HTR-8/SVneo (cell line): ENCODE measurements around the gene SPTLC3.

Experiments used
- DNase-seq: peaks from one replicate; pipeline ENCODE4 v3.0.0; 2011; ENCODE audit warnings: low spot score, mixed read lengths; ENCODE audit not compliant: insufficient read length
- FAIRE-seq: peaks from 2 replicates; lab custom pipeline; 2011; peaks lifted over from hg19 to GRCh38; lab: Jason Lieb, UNC

SPTLC3 gene

DNA sequence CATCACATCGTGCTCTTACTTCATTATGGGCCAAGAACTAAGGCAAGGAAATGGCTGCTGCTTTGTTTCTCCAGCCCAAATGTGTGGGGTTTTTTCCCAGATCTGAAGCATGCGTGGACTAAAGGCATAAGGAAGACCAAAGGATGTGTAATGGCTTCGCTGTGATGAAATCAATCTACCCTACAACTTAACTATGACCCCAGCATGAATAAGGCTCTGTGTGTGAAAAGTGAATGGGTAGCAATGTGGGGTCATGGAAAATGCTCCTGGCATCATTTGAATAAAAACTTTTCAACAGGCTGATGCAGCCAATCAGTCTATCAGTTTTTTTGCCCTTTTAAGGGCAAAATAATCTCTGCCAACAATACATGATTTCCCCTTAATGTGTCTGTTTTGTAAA lies 162.0 kb downstream of the SPTLC3 start:
- DNase-seq (no peak), FAIRE-seq (no peak)

DNA sequence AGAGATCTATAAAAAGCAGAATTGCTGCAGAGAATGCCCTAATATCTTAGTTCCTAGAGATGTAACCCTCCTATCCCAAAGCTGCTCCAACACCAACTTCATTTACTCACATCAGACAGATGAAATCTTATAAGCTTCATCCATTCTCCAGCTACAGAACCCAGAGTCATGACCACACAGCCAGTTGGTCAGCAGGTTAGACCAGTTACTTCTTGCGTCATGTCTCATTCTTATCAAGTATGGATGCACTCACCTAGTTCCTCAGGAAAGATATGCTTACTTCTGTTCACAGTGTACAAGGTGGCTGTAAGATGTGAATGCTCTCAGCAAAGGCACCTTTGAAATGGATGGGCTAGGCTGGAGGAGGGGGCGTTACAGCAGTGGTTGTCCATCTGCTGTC lies 164.4 kb downstream of the SPTLC3 start:
- DNase-seq, result no peak
- no peak for FAIRE-seq

DNA sequence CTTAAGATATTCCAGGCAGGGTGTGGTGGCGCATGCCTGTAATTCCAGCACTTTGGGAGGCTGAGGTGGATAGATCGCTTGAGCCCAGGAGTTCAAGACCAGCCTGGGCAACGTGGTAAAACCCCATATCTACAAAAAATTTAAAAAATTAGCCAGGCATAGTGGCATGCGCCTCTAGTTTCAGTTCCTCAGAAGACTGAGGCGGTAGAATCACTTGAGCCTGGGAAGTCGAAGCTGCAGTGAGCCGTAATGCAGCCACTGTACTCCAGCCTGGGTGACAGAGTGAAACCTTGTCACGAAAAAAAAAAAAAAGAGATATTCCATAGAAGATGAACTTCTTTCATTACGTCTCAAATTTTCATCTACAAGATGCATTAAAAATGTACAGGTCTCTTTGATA lies 165.6 kb downstream of the SPTLC3 start:
- no peak for FAIRE-seq
- no peak for DNase-seq

DNA sequence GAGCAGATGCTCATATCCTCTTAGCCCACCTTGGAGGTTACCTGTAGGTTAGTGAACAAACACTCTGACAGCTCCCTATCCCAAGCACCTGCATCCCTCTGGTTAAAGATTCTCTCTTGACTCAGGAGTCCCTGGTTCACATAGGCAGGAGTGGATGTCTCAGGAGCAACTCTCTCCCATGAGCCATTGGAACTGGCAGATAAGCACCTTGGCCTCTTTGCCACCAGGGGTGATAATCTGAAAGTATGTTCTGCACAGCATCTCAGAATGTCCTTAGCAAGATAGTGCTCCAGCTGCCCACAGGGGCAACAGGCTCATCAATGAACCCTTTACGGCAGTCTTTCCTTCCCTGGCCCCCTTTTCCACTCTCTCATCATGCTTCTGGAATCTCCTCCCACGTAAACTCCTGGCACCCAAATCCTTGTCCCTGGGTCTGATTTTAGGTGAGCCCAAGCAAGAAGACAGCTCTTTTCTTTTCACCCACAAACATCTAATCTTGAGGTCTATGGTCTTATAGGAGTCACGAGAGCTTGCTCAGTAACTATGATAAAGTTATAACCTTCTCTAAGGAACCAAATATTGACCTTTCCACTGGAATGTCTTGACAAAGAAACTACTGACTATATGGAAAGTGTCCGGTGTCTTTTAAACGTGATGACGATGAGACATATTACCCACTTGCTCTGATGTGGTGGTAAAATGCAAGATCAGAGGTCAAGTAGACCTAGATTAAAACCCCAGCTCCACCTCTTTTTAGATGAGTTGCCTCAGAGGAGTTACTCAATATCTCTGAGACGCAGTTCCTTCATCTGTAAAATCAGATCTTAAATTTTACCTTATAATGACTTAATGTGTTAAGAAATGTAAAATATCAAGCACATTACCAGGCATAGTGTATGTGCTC lies 172.5 kb downstream of the SPTLC3 start:
- DNase-seq (no peak), FAIRE-seq (no peak)

DNA sequence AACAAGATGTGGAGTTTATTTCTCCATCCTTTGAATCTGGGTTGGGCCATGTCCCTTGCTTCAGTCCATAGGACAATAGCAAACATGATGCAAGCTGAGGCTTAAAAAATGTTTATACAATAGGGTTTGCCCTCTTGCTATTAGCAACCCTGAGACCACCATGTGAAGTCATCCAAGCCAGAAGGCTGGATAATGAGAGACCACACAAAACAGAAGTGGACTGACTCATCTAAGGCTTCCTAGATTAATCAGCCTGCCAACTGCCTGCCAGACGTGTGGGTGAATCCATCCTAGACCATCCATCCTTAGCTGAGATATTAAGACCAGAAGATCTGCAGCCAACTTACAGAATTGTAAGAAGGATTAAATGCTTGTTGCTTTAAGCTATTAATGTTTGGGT lies 174.2 kb downstream of the SPTLC3 start:
- DNase-seq, result no peak
- no peak for FAIRE-seq

DNA sequence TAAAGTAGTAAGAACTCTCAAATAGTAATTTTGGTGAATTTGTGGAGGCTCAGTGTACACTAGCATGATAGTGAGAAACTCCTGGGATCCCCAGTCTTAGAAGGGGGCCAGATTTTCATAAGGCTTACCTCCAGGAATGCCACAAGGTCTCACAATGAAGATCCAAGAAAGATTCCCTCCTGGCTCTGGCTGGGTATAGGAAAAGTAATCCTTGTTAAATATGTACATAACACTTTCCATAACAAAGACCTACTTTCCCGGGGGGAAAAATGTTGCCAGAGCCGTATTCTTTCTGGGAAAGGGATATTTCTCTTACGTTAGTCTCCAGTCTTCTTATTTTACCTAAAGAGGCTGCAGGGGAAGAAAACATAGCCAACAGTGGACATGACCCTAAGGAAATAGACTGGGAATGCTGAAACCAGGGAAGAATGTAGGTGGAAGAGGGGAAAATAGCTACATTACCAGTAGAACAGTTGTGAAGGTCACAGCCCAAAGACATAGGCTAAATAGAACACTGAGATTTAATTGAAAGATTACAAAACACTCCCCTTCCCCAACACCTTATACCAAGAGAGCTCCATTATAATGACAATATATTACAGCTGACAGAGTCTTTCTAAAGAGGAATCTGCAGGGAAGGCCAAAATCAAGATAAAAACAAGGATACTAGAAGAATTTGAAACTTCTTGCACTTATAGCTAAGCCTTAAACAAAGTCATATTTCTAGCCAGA lies 177.4 kb downstream of the SPTLC3 start:
- DNase-seq (no peak), FAIRE-seq (no peak)

DNA sequence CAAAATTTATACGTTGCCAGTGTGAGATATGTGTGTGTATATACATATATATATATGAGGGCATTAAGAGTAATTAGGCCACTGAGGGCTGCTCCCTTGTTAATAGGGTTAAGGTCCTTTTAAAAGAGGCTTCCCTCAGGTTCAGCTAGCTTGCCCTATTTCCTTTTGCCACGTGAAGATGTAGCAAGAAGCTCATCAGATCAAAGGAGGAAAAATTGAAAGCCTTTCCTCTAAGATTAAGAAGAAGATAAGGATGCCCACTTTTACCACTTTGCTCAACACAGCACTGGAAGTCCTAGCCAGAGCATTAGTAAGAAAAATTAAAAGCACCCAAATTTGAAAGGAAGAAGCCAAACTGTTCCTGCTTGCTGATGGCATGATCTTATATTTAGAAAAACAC lies 179.1 kb downstream of the SPTLC3 start:
- DNase-seq, result no peak
- FAIRE-seq, result no peak

DNA sequence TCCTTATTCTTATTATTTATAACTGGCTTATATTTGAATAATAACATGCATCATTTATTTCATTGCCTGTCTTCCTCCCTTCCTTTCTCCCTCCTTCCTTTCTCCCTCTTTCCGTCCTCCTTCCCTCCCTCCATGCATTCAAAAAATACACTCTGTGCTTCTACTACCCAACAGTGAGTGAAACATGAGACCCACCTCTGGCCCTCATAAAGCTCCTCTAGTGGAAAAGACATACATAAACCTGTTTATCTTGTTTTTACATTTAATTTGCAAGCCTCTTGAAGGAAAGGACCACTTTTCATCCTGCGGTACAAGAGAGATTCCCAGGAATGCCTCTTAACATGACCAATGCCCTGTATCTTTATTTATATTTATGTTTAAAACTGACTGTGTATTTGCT lies 190.5 kb downstream of the SPTLC3 start:
- no peak for DNase-seq
- FAIRE-seq, result no peak

DNA sequence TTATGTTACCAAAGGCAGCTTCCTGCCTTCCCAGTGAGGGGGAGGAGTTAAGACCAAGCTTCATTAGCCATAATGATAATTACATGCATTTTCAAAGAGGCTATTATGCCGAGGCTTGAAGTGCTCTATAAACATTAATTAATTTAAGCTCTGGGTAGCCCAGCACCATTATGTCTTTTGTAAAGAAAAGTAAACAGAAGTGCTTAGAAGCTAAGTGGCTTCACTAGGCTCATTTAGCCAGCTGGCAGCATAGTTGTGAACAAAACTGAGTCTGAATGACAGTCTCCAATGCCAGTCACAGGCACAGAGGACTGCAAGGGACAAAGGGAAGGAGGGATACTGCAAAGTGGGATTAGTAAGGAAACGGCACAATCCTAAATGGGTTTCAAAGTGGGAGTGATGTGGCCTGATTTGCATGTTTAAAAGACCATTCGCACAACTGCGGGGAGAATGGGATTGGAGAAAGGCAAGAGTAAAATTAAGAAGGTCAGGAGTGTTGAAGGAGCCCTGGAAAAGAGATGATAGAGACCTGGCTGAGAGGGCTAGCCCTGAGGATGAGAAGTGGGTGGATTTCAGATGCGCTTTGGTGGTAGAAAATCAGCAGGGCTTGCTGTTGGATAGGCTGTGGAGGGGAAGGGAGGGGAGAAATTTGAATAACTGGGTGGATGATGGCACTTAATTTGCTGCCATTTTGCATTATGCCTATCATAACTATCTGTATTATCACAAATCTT lies 192.2 kb downstream of the SPTLC3 start:
- no peak for FAIRE-seq

DNA sequence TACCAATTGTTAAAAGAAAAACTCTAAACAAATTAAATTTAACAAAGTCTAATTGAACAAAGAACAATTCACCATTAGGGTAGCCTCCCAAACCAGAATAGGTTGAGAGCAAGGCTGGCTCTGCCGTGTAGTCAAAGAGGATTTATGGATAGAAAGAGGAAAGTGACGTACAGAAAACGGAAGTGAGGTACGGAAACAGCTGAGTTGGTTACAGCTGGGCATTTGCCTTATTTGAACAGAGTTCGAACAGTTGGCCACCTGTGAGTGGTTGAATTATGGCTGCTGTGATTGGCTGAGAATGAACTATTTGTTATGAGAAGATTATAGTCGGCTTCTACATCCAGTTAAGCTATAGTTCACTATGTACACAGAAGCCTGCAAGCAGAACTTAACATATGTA lies 193.8 kb downstream of the SPTLC3 start:
- DNase-seq (no peak), FAIRE-seq (no peak)

More for the DNA sequence above, 192.2 kb downstream of the SPTLC3 start:
- DNase-seq, result no peak

DNA sequence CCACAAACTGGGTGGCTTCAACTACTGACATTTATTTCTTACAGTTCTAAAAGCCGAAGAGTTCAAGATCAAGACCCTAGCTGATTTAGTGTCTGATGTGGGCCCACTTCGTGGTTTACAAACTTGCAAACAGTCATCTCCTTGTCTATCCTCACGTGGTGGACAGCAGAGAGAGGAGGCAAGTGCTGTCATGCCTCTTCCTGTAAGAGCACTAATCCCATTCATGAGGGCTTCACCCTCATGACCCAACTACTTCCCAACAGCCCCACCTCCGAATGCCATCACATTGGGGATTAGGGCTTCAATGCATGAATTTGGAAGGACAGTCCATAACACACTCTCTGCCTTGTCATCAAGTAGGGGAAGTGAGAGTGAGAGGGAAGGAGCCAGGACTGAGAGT lies 196.7 kb downstream of the SPTLC3 start:
- no peak for DNase-seq
- FAIRE-seq, result no peak

DNA sequence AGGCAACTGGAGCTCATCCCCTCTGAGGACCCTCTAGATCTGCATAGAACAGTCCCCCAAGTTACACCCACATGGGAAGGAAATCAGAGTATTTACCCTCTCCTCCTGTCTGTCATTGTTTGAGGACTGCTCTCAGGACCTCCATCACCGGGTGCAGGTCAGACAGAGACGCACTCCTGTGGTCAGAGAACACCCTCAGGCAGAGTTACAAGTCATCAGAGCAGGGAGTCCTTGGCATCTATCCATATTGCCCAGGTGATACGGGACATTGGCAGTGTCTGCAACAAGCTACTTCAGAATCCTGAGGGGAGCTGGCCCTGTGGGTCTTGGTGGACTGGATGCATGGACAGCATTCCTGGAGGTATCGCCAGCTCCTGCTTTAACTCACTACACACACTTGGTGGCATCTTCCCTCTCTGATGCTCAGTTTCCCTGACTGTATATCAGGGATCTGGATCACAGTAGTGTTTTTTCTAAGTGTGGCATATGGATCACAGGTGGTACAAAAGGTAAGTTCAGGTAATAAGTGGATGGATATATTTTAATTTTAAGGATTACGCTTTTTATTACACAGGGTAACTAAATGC lies 197.2 kb downstream of the SPTLC3 start:
- DNase-seq (no peak), FAIRE-seq (no peak)

DNA sequence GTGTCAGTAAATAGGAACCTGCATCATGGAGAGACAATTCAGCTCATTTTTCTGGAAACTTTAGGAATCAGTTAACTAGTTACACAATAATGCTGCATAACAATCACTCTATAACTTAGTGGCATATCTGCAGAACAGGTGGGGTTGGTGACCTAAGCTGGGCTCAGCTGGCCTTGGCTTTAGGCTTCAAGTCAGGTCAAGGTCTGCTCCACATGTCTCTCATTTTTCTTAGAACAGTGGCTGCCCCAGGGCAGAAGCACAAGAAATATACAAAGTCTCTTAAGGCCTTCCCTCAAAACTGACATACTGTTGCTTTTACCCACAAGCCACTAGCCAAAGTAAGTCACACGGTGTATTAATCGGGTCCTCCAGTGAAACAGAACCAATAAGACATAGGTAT lies 198.2 kb downstream of the SPTLC3 start:
- FAIRE-seq (no peak), DNase-seq (no peak)

DNA sequence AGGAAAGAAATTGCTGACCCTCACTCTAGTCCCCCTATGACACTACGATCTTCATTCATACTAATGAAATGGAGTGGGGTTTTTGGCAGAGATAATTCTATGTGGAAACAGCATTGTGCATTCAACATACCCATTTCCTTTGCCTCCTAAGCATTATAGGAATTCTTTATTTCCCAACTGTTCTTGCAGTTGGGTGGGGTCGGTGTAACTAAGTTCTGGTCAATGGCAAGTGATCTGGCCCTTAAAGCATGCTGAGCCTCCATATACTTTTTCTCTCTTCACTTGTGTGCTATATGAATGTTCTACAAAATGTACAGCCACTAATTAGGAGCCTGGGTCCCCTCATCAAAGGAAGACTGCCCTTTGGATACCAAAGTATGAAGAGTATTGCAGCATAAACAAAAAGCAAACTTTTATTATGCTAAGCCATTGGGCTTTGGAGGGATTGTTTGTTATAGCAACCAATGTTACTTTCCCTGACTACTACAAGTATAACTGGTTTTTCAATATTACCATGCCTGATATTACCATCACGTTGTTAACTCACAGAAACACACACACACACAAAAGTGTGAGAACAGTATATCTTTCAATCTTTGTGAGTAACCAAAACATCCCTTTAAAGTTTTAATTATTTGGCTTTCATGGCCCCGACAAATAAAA lies 203.3 kb downstream of the SPTLC3 start:
- FAIRE-seq, result no peak

DNA sequence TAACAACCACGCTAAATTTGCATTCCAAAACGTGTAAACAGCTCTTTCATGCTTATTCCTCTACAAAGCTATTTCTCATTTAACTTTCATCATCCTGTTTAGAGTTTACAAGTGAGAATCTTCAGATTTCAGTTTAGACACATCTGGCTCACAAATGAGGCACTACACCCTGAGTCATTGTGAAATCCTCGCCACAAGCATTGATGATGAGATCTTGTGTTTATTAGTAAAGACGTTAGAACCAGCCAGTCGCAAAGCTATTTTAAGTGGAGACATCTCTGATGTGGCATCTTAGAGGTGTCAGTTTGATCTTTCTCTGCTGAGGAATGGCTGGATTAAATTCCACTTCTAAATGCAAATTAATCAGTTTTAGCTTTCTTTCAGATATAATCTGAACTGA lies 204.0 kb downstream of the SPTLC3 start:
- FAIRE-seq (no peak), DNase-seq (no peak)

More for the DNA sequence above, 203.3 kb downstream of the SPTLC3 start:
- no peak for DNase-seq

DNA sequence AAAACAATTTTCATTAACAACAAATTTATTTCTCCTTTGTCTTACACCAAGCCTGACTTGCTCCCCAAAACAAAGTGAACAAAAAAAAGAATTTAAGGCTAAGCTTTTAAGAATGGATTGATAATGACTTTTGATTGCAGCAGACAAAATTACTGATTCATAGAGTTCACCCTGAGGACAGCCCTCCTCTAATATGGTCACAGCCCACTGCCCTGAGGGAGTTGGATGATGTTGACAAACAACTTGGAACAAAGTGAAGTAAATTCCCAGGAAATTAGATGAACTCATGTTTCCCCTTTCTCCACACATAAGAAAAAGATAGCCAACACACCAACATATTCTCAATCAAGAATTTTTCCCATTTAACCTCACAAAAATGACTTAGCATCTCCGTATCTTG lies 204.6 kb downstream of the SPTLC3 start:
- FAIRE-seq (no peak), DNase-seq (no peak)

DNA sequence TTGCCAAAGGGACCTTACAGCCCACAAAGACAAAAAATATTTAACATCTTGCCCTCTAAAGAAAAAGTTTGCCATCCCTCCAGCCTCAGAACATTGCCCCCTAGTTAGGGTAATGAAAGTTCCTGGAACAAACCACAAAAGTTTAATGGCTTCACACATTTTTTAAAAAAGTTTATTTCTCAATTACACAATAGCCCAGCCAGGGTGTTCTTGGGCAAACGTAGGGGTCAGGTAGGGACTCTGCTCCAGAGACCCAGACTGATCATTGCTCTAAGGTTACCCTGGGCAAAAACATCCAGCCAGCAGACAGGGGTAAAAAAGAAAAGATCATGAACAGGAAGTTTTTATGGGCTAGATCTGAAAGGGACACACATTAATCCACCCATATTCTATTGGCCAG lies 207.8 kb downstream of the SPTLC3 start:
- DNase-seq (no peak), FAIRE-seq (no peak)
